CD8-positive, alpha-beta memory T cell (primary cell): ENCODE measurements around the gene ABCB10. TPM values are rescaled to one million over a fixed set of nuclear protein-coding genes. Genes with fewer than 3 reads are reported as not detected.
"Not testable (repeated sequence)": the region's sequence is repeated elsewhere in the genome, so short reads cannot be mapped to it uniquely, and the experiment has no call there.

Experiments used
- CTCF ChIA-PET: fragments of 350-600 bp; sonication (Branson Sonifier 250); formaldehyde crosslinking; loops from one replicate; lab custom pipeline; 2021; ENCODE audit warnings: antibody characterized with exemption; lab: Charles Lee
- POLR2A ChIA-PET: fragments of 350-600 bp; sonication (Branson Sonifier 250); formaldehyde crosslinking; loops from one replicate; lab custom pipeline; 2021; ENCODE audit warnings: antibody characterized with exemption; lab: Charles Lee
- DNase-seq, 5 donors: peaks; one replicate each; pipeline versions ENCODE4 v3.0.0 to v3.0.0-alpha.2; 2020 to 2022; ENCODE audit warnings: mixed read lengths in 1 of 5
- H3K27ac ChIP-seq: one replicate; pipeline ENCODE4 v1.7.0; 2013; ENCODE audit warnings: low read depth, mild to moderate bottlenecking, low read length, moderate library complexity
- H3K27me3 ChIP-seq: 2 replicates; pipeline ENCODE4 v1.7.0; 2013; ENCODE audit warnings: low read length, mild to moderate bottlenecking; ENCODE audit not compliant: insufficient read depth, poor library complexity, severe bottlenecking
- H3K36me3 ChIP-seq: 2 replicates; pipeline ENCODE4 v1.7.0; 2013; ENCODE audit warnings: mild to moderate bottlenecking, low read length, moderate library complexity; ENCODE audit not compliant: insufficient read depth
- H3K4me1 ChIP-seq: 2 replicates; pipeline ENCODE4 v1.7.0; 2013; ENCODE audit warnings: mild to moderate bottlenecking, low read length, moderate library complexity; ENCODE audit not compliant: insufficient read depth
- H3K4me3 ChIP-seq: 2 replicates; pipeline ENCODE4 v1.7.0; 2013; ENCODE audit warnings: mild to moderate bottlenecking, low read length
- H3K9me3 ChIP-seq: 2 replicates; pipeline ENCODE4 v1.7.0; 2013; ENCODE audit warnings: mild to moderate bottlenecking, low read length
- H3K27ac Mint-ChIP-seq, 8 donors: one replicate each; pipeline ENCODE4 v1.8.0; 2020 to 2021; ENCODE audit warnings: mixed read lengths in 8 of 8, mild to moderate bottlenecking in 6 of 8, inconsistent platforms in 3 of 8, moderate library complexity in 3 of 8
- H3K27me3 Mint-ChIP-seq, 2 donors: one replicate each; pipeline ENCODE4 v1.8.0; 2020 to 2021; ENCODE audit warnings: mixed read lengths in 2 of 2, mild to moderate bottlenecking in 1 of 2, moderate library complexity in 1 of 2
- H3K36me3 Mint-ChIP-seq, 3 donors: one replicate each; pipeline ENCODE4 v1.8.0; 2020 to 2021; ENCODE audit warnings: mixed read lengths in 3 of 3, inconsistent platforms in 1 of 3, mild to moderate bottlenecking in 1 of 3
- H3K4me1 Mint-ChIP-seq, 3 donors: one replicate each; pipeline ENCODE4 v1.8.0; 2020 to 2021; ENCODE audit warnings: mixed read lengths in 3 of 3, inconsistent platforms in 1 of 3, mild to moderate bottlenecking in 1 of 3
- H3K4me3 Mint-ChIP-seq, 7 donors: one replicate each; pipeline ENCODE4 v1.8.0; 2020 to 2021; ENCODE audit warnings: mixed read lengths in 7 of 7, mild to moderate bottlenecking in 6 of 7, moderate library complexity in 4 of 7, inconsistent platforms in 2 of 7
- H3K9me3 Mint-ChIP-seq, 5 donors: one replicate each; pipeline ENCODE4 v1.8.0; 2020 to 2022; ENCODE audit warnings: mixed read lengths in 5 of 5, mild to moderate bottlenecking in 3 of 5, moderate library complexity in 2 of 5, inconsistent platforms in 1 of 5
- polyA plus RNA-seq: library from polyadenylated mRNA; unstranded; fragments of 300-500 nt; fragmentation: Illumina TruSeq; gene quantifications from one replicate; pipeline ENCODE4 v1.2.3, GENCODE V29; 2021
- total RNA-seq, 2 experiments: library from RNA; stranded (reverse); gene quantifications; one replicate each; pipeline ENCODE4 v1.2.3, GENCODE V29; 2021

ABCB10 gene
- total and polyA plus RNA-seq, 3 experiments from 2014 or later: 11.1 to 48.0 (median 42.7) TPM

DNA sequence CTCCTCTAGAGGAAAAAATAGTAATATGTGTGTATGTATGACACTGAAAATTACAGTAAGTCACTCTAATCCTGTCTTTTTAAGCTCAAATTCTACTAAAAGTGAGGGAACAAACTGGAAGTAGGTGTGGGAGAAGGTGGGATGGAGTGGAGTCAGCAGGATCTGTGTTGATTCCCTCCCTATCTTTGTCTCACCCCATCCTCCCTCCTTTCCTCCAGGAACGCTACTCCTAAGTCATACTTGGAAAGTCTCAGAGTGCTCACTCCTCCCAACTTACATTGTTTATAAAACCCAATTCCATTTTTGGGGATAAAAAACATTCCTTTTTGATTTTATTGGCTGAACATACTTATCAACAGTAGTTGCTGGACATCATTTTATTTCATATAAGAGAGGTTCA, 35.5 kb downstream of the ABCB10 start:
- ChIA-PET POLR2A (no interaction called here), CTCF (no interaction called here)
- H3K9me3 Mint-ChIP-seq: no peaks in the 10 kb centered on the region
- H3K36me3 Mint-ChIP-seq: peaks cover 10 to 70% (median 15%) of the 10 kb centered on the region in 3 donors
- Histone ChIP-seq H3K27ac (no peak overlapping the region), H3K4me3 (no peak overlapping the region), H3K4me1 (no peaks in the 10 kb centered on the region), H3K9me3 (no peaks in the 10 kb centered on the region), H3K27me3 (no peaks in the 10 kb centered on the region), H3K36me3 (peaks cover 16% of the 10 kb centered on the region)
- H3K27me3 Mint-ChIP-seq: no peaks in the 10 kb centered on the region
- no peaks in the 10 kb centered on the region for H3K4me1 Mint-ChIP-seq
- no peak for DNase-seq
- no peak overlapping the region for H3K4me3 Mint-ChIP-seq
- no peak overlapping the region for H3K27ac Mint-ChIP-seq

DNA sequence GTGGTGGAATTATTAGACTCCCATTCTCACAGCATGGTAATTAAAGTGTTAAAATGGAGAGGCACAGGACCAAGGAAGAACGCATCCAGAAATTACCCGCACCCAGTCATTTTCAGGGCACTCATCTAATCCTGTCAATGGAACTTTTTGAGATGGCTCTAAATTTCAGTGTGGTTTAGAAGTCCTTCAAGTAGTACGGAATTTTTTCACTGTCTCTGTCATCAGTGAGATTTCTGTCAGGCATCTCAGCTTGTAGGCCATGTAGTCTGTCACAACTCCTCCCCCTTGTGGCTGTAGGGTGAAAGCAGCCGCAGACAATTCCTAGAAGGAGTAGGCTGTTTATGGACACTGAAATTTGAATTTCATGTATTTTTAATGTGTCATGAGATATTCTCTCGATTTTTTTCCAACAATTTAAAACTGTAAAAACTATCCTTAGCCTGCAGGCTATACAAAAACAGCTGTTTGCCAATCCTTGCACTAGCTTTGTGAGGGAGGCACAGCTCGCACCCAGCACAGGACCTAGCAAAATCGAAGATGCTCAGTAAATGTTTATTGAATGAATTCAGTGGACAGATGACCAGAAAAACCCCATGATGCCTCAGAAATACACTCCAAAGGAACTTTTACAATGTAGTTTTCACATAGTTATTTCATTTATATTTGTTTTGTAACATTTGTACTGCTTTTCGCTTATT, 43.8 kb downstream of the ABCB10 start:
- DNase-seq: peak; percentile 38 to 78 (median 61)
- H3K4me1 Mint-ChIP-seq: peaks cover 7% of the 10 kb centered on the region in 3 donors

DNA sequence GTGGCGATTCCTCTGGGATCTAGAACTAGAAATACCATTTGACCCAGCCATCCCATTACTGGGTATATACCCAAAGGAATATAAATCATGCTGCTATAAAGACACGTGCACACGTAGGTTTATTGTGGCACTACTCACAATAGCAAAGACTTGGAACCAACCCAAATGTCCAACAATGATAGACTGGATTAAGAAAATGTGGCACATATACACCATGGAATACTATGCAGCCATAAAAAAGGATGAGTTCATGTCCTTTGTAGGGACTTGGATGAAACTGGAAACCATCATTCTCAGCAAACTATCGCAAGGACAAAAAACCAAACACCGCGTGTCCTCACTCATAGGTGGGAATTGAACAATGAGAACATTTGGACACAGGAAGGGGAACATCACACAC, 46.9 kb downstream of the ABCB10 start:
- H3K9me3 Mint-ChIP-seq, H3K27me3 Mint-ChIP-seq, DNase-seq, H3K27me3 ChIP-seq, CTCF ChIA-PET, H3K4me3 ChIP-seq, H3K36me3 ChIP-seq, H3K27ac ChIP-seq, H3K27ac Mint-ChIP-seq, H3K9me3 ChIP-seq, POLR2A ChIA-PET: not testable (repeated sequence)
- Mint-ChIP-seq H3K4me1 (peaks cover 24 to 35% (median 35%) of the 10 kb centered on the region in 3 donors), H3K36me3 (peaks cover 0 to 12% (median 0%) of the 10 kb centered on the region in 3 donors), H3K4me3 (peak overlapping the region in 1 of 7 donors; percentile 20)
- peaks cover 18% of the 10 kb centered on the region for H3K4me1 ChIP-seq

More for the DNA sequence above, 43.8 kb downstream of the ABCB10 start:
- H3K4me3 ChIP-seq: no peak overlapping the region
- peak overlapping the region in 7 of 8 donors; percentile 14 to 75 (median 61) for H3K27ac Mint-ChIP-seq
- no peaks in the 10 kb centered on the region for H3K9me3 ChIP-seq
- H3K4me3 Mint-ChIP-seq: no peak overlapping the region
- ChIA-PET POLR2A (no interaction called here), CTCF (interaction anchor here (0.7 to 2.5 kb wide), 9 partner anchors 10 to 260 kb away, joined by 3 to 18 read pairs (median 4); no protein-coding TSS in a partner anchor)
- no peak overlapping the region for H3K27ac ChIP-seq
- H3K36me3 Mint-ChIP-seq: peaks cover 0 to 23% (median 3%) of the 10 kb centered on the region in 3 donors
- no peaks in the 10 kb centered on the region for H3K9me3 Mint-ChIP-seq
- no peaks in the 10 kb centered on the region for H3K36me3 ChIP-seq
- H3K27me3 ChIP-seq: no peaks in the 10 kb centered on the region
- H3K4me1 ChIP-seq: no peaks in the 10 kb centered on the region
- no peaks in the 10 kb centered on the region for H3K27me3 Mint-ChIP-seq

GRCh38 chr1:229511201-229511600, 47.3 kb downstream of the ABCB10 start:
- POLR2A ChIA-PET, H3K4me3 ChIP-seq, CTCF ChIA-PET, H3K4me3 Mint-ChIP-seq, H3K9me3 Mint-ChIP-seq, H3K27me3 Mint-ChIP-seq, DNase-seq, H3K27ac Mint-ChIP-seq, H3K27ac ChIP-seq, H3K27me3 ChIP-seq, H3K9me3 ChIP-seq, H3K36me3 ChIP-seq, H3K36me3 Mint-ChIP-seq: not testable (repeated sequence)
- peaks cover 24 to 39% (median 35%) of the 10 kb centered on the region in 3 donors for H3K4me1 Mint-ChIP-seq
- H3K4me1 ChIP-seq: peaks cover 21% of the 10 kb centered on the region

DNA sequence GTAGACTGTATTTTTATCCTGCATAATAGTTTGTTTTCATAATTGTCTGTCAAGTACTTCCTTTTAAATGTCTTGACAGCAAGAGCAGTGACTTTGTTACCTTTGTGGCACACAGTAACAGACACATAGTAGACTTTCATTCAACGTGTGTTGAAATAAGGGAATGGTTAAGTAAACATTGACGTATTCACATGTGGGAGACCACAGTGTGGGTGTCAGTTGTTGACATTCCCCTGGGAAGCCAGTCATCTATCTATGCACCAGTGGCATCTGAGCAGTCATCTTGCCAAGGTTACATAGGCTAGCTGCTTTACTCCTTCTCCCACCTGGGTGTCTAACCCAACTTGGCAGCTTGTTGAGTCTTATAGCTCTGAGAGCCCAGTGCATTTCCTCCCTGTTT, 48.9 kb downstream of the ABCB10 start:
- peaks cover 0 to 4% of the 10 kb centered on the region in 2 donors for H3K27me3 Mint-ChIP-seq
- H3K4me3 Mint-ChIP-seq: peak overlapping the region in 6 of 7 donors; percentile 88 to 99 (median 91)
- H3K36me3 Mint-ChIP-seq: peaks cover 0 to 14% (median 3%) of the 10 kb centered on the region in 3 donors
- POLR2A ChIA-PET: no interaction called here
- Histone ChIP-seq H3K27ac (no peak overlapping the region), H3K36me3 (no peaks in the 10 kb centered on the region), H3K27me3 (no peaks in the 10 kb centered on the region), H3K4me1 (peaks cover 21% of the 10 kb centered on the region), H3K9me3 (no peaks in the 10 kb centered on the region), H3K4me3 (no peak overlapping the region)
- peaks cover 23 to 43% (median 31%) of the 10 kb centered on the region in 3 donors for H3K4me1 Mint-ChIP-seq
- CTCF ChIA-PET: interaction anchor here (1.4 kb wide), 1 partner anchor 283 kb away, joined by 3 read pairs; no protein-coding TSS in a partner anchor
- no peak for DNase-seq
- peaks cover 0 to 2% (median 0%) of the 10 kb centered on the region in 5 donors for H3K9me3 Mint-ChIP-seq
- peak overlapping the region; percentile 17 to 98 (median 96) for H3K27ac Mint-ChIP-seq

- Histone ChIP-seq H3K4me1 (peaks cover 21% of the 10 kb centered on the region), H3K27me3 (no peaks in the 10 kb centered on the region), H3K9me3 (no peaks in the 10 kb centered on the region), H3K27ac (peak overlapping the region; percentile 94), H3K4me3 (peak overlapping the region; percentile 71), H3K36me3 (no peaks in the 10 kb centered on the region)
- CTCF ChIA-PET: interaction anchor here (0.7 to 1.4 kb wide), 4 partner anchors 13 to 254 kb away, joined by 3 to 5 read pairs (median 4); partner anchors contain the start of gene ABCB10
- POLR2A ChIA-PET: interaction anchor here (0.7 to 1.9 kb wide), 5 partner anchors 11 to 1721 kb away, joined by 3 to 9 read pairs (median 6); partner anchors contain the start of genes ABCB10 and CCSAP
- peaks cover 0 to 2% (median 0%) of the 10 kb centered on the region in 5 donors for H3K9me3 Mint-ChIP-seq
- H3K36me3 Mint-ChIP-seq: peaks cover 0 to 20% (median 4%) of the 10 kb centered on the region in 3 donors
- H3K27me3 Mint-ChIP-seq: peaks cover 0 to 4% of the 10 kb centered on the region in 2 donors
- H3K27ac Mint-ChIP-seq: peak overlapping the region; percentile 95 to 99 (median 98)
- no peak for DNase-seq
- peaks cover 19 to 44% (median 28%) of the 10 kb centered on the region in 3 donors for H3K4me1 Mint-ChIP-seq
- peak overlapping the region; percentile 88 to 99 (median 91) for H3K4me3 Mint-ChIP-seq
Observed at GRCh38 chr1:229508823-229509337, 49.6 kb downstream of the ABCB10 start.

- Histone ChIP-seq H3K4me3 (peak within 1 kb of the TSS; percentile 71), H3K36me3 (no peaks in the 10 kb centered on the region), H3K9me3 (no peaks in the 10 kb centered on the region), H3K4me1 (peaks cover 21% of the 10 kb centered on the region), H3K27me3 (no peaks in the 10 kb centered on the region), H3K27ac (peak within 1 kb of the TSS; percentile 94)
- peak; percentile 95 to 98 (median 97) for DNase-seq
- Mint-ChIP-seq H3K4me1 (peaks cover 22 to 49% (median 32%) of the 10 kb centered on the region in 3 donors), H3K9me3 (peaks cover 0 to 2% (median 0%) of the 10 kb centered on the region in 5 donors), H3K27me3 (peaks cover 0 to 4% of the 10 kb centered on the region in 2 donors), H3K27ac (peak within 1 kb of the TSS; percentile 95 to 99 (median 98)), H3K4me3 (peak within 1 kb of the TSS; percentile 88 to 99 (median 91)), H3K36me3 (peaks cover 0 to 25% (median 4%) of the 10 kb centered on the region in 3 donors)
- ChIA-PET POLR2A (interaction anchor here (0.6 to 1.9 kb wide), 6 partner anchors 10 to 1721 kb away, joined by 3 to 9 read pairs (median 6); partner anchors contain the start of genes ABCB10 and CCSAP), CTCF (interaction anchor here (0.7 to 1.4 kb wide), 4 partner anchors 13 to 253 kb away, joined by 3 to 5 read pairs (median 4); partner anchors contain the start of gene ABCB10)
Observed at GRCh38 chr1:229507951-229508822, 50.3 kb downstream of the ABCB10 start, which contains the start of gene NUP133. TSS of gene NUP133 (minus strand) at chr1:229508341. CDS start at chr1:229508249, 92 bp downstream.
